ENCODE results near the gene NAV2.

- TF ChIP-seq REST (IDR thresholded peaks at IDR 0.05; ENCODE audit: insufficient read depth in 1 of 2, low read depth in 2 of 2, low read length in 1 of 2), result no peak
- no peak for TF ChIP-seq CTCF (IDR thresholded peaks at IDR 0.05)
Measured at GRCh38 chr11:20114588-20114987, 402.0 kb downstream of the NAV2 start.
